ENCODE data around the gene DGKI. TPM values are rescaled to one million over a fixed set of nuclear protein-coding genes. Genes with fewer than 3 reads are reported as not detected.

DGKI gene
- total and polyA plus RNA-seq, 10 donors, result 0.03 to 1.0 (median 0.45) TPM

DNA sequence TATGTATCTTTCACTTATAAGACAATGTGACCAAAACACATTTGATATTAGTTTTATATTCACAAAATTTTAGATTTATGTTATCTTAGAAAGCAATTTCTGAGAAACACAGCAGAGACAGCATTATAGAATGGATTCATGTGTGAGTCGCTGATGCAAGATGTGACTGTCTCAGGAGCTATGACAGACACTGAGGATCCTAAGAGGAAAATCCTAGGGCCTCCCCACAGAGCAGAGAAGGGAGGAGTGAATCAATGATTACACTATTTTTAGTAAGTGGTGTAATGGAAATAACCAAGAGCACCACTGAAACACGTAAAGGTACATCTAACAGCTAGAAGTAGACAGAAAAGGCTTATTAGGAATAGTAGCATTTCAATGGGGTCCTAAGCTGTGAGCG lies 299.3 kb downstream of the DGKI start:
- Histone ChIP-seq H3K36me3 (no peaks in the 10 kb centered on the region), H3K27ac (no peak overlapping the region), H3K4me3 (no peak overlapping the region), H3K9me3 (no peaks in the 10 kb centered on the region), H3K4me1 (no peaks in the 10 kb centered on the region), H3K27me3 (replicated peaks in 1 of 7) (no peaks in the 10 kb centered on the region)
- no peak for DNase-seq
- WGBS, 5 donors, result 73 to 84% (median 83%) methylated on average over 3 of the region's 3 CpGs
- intact Hi-C loops (cut with DNase I; ENCODE audit: low total_unique reads), result no loop called here
- TF ChIP-seq POLR2AphosphoS5 (IDR thresholded peaks at IDR 0.05) (no peak), POLR2A (IDR thresholded peaks at IDR 0.05) (no peak)
- TF ChIP-seq, protein P1, sequence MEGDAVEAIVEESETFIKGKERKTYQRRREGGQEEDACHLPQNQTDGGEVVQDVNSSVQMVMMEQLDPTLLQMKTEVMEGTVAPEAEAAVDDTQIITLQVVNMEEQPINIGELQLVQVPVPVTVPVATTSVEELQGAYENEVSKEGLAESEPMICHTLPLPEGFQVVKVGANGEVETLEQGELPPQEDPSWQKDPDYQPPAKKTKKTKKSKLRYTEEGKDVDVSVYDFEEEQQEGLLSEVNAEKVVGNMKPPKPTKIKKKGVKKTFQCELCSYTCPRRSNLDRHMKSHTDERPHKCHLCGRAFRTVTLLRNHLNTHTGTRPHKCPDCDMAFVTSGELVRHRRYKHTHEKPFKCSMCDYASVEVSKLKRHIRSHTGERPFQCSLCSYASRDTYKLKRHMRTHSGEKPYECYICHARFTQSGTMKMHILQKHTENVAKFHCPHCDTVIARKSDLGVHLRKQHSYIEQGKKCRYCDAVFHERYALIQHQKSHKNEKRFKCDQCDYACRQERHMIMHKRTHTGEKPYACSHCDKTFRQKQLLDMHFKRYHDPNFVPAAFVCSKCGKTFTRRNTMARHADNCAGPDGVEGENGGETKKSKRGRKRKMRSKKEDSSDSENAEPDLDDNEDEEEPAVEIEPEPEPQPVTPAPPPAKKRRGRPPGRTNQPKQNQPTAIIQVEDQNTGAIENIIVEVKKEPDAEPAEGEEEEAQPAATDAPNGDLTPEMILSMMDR (IDR thresholded peaks at IDR 0.05 in 8 of 11, conservative IDR thresholded peaks at IDR 0.05 in 3 of 11), result no peak

DNA sequence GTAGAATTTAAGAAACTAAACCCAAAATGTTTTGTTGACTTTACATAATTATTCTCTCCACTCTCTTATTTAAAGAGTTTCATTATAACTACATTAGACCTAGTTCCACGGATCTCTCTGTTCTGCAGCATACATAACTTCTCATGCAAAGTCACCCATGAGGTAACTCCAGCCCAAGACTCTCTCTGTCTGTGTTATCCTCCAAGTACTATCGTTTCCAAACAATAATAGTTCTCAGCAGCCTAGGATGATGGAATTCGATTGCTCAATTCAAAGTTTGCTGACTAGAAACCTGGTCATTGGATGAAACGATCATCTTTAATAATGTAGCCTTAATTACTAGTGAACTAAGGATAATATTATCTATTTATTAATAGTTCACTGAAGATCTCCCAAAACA lies 300.1 kb downstream of the DGKI start:
- H3K4me3 ChIP-seq, result no peak overlapping the region
- H3K27ac ChIP-seq, result no peak overlapping the region
- WGBS, 5 donors, result 71 to 85% (median 81%) methylated on average over 4 of the region's 4 CpGs
- no peaks in the 10 kb centered on the region for H3K4me1 ChIP-seq
- no peaks in the 10 kb centered on the region for H3K27me3 ChIP-seq (replicated peaks in 1 of 7)
- DNase-seq, result no peak
- no peaks in the 10 kb centered on the region for H3K36me3 ChIP-seq
- TF ChIP-seq POLR2AphosphoS5 (IDR thresholded peaks at IDR 0.05), result no peak
- TF ChIP-seq, protein P1 (IDR thresholded peaks at IDR 0.05 in 8 of 11, conservative IDR thresholded peaks at IDR 0.05 in 3 of 11), result no peak
- TF ChIP-seq POLR2A (IDR thresholded peaks at IDR 0.05), result no peak
- no peaks in the 10 kb centered on the region for H3K9me3 ChIP-seq
- intact Hi-C loops (cut with DNase I; ENCODE audit: low total_unique reads), result no loop called here

DNA sequence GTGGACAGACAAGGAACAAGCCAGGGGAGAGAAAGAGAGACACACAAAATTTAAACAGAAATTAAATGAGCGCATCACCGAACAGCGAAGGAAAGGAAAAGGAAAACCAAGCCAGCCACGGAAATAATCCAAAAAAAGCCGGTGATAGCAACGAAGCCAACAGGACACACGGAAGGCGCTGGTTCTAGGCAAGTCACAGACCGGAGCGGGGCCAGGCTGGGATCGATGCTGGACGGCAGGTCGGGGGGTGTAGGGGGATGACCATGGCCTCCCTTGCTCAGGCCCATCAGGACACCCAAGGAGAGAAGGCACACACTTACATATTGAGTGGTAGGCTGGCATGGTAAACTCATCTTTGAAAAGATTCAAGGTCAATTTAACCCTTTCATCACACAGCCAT lies 300.8 kb downstream of the DGKI start:
- intact Hi-C loops (cut with DNase I; ENCODE audit: low total_unique reads), result no loop called here
- no peak for DNase-seq
- WGBS, 5 donors, result 85 to 95% (median 92%) methylated on average over 13 of the region's 13 CpGs

DNA sequence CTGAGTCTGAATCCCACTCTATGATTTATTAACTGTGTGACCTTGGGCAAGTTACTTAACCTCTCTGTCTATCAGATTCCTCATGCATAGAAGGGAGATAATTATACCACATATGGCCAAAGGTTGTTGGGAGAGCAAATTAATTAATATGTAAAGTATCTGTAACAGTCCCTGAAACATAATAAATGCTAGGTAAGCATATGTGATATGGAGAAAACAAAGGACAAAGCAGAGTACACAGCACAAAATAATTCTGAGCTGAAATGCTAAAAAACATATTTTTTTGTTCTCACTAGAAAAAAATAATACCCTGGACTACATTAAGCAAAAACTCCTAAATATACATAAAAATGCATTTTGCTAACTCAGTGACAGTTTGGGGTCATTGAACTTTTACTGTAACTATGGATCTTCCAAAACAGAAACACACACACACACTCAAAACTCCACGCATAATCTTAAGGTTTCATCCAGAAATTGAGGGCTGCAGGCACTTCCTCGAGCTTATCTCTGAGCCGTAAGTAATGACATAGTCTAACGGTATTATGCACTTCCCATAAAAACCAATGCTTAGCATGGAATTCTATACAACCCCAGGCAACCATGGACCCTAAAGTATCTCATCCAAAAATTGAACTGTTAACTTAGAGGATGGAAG lies 301.6 kb downstream of the DGKI start:
- H3K4me1 ChIP-seq, result no peaks in the 10 kb centered on the region
- WGBS, 5 donors, result 32 to 41% (median 40%) methylated on average over 4 of the region's 4 CpGs

More for the DNA sequence above, 300.8 kb downstream of the DGKI start:
- TF ChIP-seq POLR2A (IDR thresholded peaks at IDR 0.05) (no peak), POLR2AphosphoS5 (IDR thresholded peaks at IDR 0.05) (no peak)
- TF ChIP-seq, protein P1 (IDR thresholded peaks at IDR 0.05 in 8 of 11, conservative IDR thresholded peaks at IDR 0.05 in 3 of 11), result no peak
- Histone ChIP-seq H3K9me3 (no peaks in the 10 kb centered on the region), H3K4me1 (no peaks in the 10 kb centered on the region), H3K4me3 (no peak overlapping the region), H3K36me3 (no peaks in the 10 kb centered on the region), H3K27ac (no peak overlapping the region), H3K27me3 (replicated peaks in 1 of 7) (no peaks in the 10 kb centered on the region)

More for the DNA sequence above, 301.6 kb downstream of the DGKI start:
- H3K9me3 ChIP-seq, result no peaks in the 10 kb centered on the region
- intact Hi-C loops (cut with DNase I; ENCODE audit: low total_unique reads), result no loop called here
- H3K27me3 ChIP-seq (replicated peaks in 1 of 7), result no peaks in the 10 kb centered on the region
- no peak for DNase-seq
- H3K36me3 ChIP-seq, result no peaks in the 10 kb centered on the region
- no peak for TF ChIP-seq POLR2A (IDR thresholded peaks at IDR 0.05)
- TF ChIP-seq POLR2AphosphoS5 (IDR thresholded peaks at IDR 0.05), result no peak
- TF ChIP-seq, protein P1 (IDR thresholded peaks at IDR 0.05 in 8 of 11, conservative IDR thresholded peaks at IDR 0.05 in 3 of 11), result no peak
- no peak overlapping the region for H3K27ac ChIP-seq
- H3K4me3 ChIP-seq, result no peak overlapping the region

Measured in spleen (tissue), 11 donors.